Natural killer cell (primary cell): ENCODE measurements around the gene PPEF1. TPM values are rescaled to one million over a fixed set of nuclear protein-coding genes. Genes with fewer than 3 reads are reported as not detected.

Source experiments
- ATAC-seq, 3 donors: fragments of 150-1000 bp in 2 of 3; fragments of 200-7000 bp in 1 of 3; cut with Tn5 transposase; 1 replicate in 1 of 3; 2 replicates in 2 of 3; pipeline ENCODE4 v1.10.0; 2021; ENCODE audit warnings: mild to moderate bottlenecking in 2 of 3, moderate library complexity in 2 of 3
- DNase-seq, 2 donors: peaks; one replicate each; pipeline versions ENCODE4 v3.0.0 to v3.0.0-alpha.2; 2013 to 2021; ENCODE audit warnings: mixed read lengths in 1 of 2
- H3K27ac ChIP-seq: one replicate; pipeline ENCODE4 v1.5.1; 2013; ENCODE audit warnings: mild to moderate bottlenecking, low read length
- H3K27me3 ChIP-seq: one replicate; pipeline ENCODE4 v1.6.1; 2013; ENCODE audit warnings: low read length; ENCODE audit not compliant: control insufficient read depth, insufficient read depth
- H3K36me3 ChIP-seq: one replicate; pipeline ENCODE4 v1.6.1; 2013; ENCODE audit warnings: low read length; ENCODE audit not compliant: control insufficient read depth, insufficient read depth
- H3K4me1 ChIP-seq: one replicate; pipeline ENCODE4 v1.6.1; 2013; ENCODE audit warnings: low read length; ENCODE audit not compliant: control insufficient read depth, insufficient read depth
- H3K4me3 ChIP-seq: one replicate; pipeline ENCODE4 v1.5.1; 2013; ENCODE audit warnings: low read length
- H3K9me3 ChIP-seq: one replicate; pipeline ENCODE4 v1.6.1; 2013; ENCODE audit warnings: low read length; ENCODE audit not compliant: control insufficient read depth, insufficient read depth
- H3K27ac Mint-ChIP-seq, 2 donors: one replicate each; pipeline ENCODE4 v1.8.0; 2022; ENCODE audit warnings: mild to moderate bottlenecking in 2 of 2, mixed read lengths in 2 of 2, moderate library complexity in 1 of 2
- H3K27me3 Mint-ChIP-seq, 2 donors: one replicate each; pipeline ENCODE4 v1.8.0; 2022; ENCODE audit warnings: low read depth in 2 of 2, mixed read lengths in 2 of 2
- H3K36me3 Mint-ChIP-seq: one replicate; pipeline ENCODE4 v1.8.0; 2022; ENCODE audit warnings: mixed read lengths
- H3K4me1 Mint-ChIP-seq, 2 donors: one replicate each; pipeline ENCODE4 v1.8.0; 2022; ENCODE audit warnings: mixed read lengths in 2 of 2
- H3K4me3 Mint-ChIP-seq: one replicate; pipeline ENCODE4 v1.8.0; 2022; ENCODE audit warnings: mild to moderate bottlenecking, moderate library complexity, mixed read lengths
- H3K9me3 Mint-ChIP-seq, 2 donors: one replicate each; pipeline ENCODE4 v1.8.0; 2022; ENCODE audit warnings: mixed read lengths in 2 of 2
- WGBS: methylation state at CpG from one replicate; pipeline ENCODE4 v1.1.7; 2013; ENCODE audit warnings: missing lambda C conversion rate; ENCODE audit not compliant: insufficient coverage; 5-methylcytosine and 5-hydroxymethylcytosine counted together
- intact Hi-C: fragments of 100-400 bp; cut with micrococcal nuclease; formaldehyde crosslinking; loops from one replicate; pipeline ENCODE4 v1.14.2; 2022
- total RNA-seq, 4 donors: library from RNA; stranded (reverse); fragments of 120-200 nt in 1 of 4; gene quantifications; one replicate each; pipeline versions ENCODE4 v1.2.3 to v1.2.4, GENCODE V29; 2013 to 2022
- TF ChIP-seq, protein P1 (sequence below): fragments of 200-600 bp; IDR thresholded peaks from one replicate; pipeline ENCODE4 v1.8.0; 2022; ENCODE audit warnings: antibody characterized with exemption

Gene PPEF1
- total RNA-seq, 3 donors from 2014 or later (not counting 1 experiment from before 2014, with no cell fraction given) = 0.49 to 1.9 TPM; not detected in 1

DNA sequence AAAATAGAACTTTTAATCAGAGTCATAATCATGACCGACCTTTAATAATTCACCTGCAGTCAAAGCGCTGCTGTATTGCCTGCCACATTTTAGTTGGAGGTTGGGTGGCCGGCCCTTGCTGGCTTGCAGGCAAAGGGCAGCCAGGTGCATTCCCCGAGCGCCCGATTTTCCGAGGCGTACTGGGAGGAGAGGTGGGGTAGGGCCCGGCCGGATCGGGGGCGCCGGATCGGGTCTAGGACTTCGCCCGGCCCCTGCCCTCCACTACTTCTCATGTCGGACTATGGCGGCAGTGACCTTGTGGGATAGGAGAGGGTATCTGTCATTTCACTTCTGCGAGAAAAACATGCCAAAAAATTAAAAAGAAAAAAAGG lies 33.0 kb upstream of the PPEF1 start:
- Histone ChIP-seq H3K4me1 (peaks cover 20% of the 10 kb centered on the region), H3K36me3 (no peaks in the 10 kb centered on the region), H3K9me3 (no peaks in the 10 kb centered on the region), H3K27me3 (no peaks in the 10 kb centered on the region), H3K4me3 (peak overlapping the region; percentile 76), H3K27ac (peak overlapping the region; percentile 72)
- peaks cover 4 to 26% of the 10 kb centered on the region in 2 donors for H3K4me1 Mint-ChIP-seq
- H3K27me3 Mint-ChIP-seq = no peaks in the 10 kb centered on the region
- intact Hi-C loops = loop anchor here (10.0 kb wide), 2 partner anchors 250 to 670 kb away; partner anchors contain the start of genes CDKL5 and PDHA1
- H3K4me3 Mint-ChIP-seq = peak overlapping the region; percentile 91
- peak; percentile 24 to 34 (median 28) for ATAC-seq
- no peak for DNase-seq
- 3% methylated on average over 12 of the region's 19 CpGs for WGBS
- H3K36me3 Mint-ChIP-seq = no peaks in the 10 kb centered on the region
- TF ChIP-seq, protein P1, sequence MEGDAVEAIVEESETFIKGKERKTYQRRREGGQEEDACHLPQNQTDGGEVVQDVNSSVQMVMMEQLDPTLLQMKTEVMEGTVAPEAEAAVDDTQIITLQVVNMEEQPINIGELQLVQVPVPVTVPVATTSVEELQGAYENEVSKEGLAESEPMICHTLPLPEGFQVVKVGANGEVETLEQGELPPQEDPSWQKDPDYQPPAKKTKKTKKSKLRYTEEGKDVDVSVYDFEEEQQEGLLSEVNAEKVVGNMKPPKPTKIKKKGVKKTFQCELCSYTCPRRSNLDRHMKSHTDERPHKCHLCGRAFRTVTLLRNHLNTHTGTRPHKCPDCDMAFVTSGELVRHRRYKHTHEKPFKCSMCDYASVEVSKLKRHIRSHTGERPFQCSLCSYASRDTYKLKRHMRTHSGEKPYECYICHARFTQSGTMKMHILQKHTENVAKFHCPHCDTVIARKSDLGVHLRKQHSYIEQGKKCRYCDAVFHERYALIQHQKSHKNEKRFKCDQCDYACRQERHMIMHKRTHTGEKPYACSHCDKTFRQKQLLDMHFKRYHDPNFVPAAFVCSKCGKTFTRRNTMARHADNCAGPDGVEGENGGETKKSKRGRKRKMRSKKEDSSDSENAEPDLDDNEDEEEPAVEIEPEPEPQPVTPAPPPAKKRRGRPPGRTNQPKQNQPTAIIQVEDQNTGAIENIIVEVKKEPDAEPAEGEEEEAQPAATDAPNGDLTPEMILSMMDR = no peak
- H3K27ac Mint-ChIP-seq = peak overlapping the region; percentile 87 to 88
- H3K9me3 Mint-ChIP-seq = no peaks in the 10 kb centered on the region

DNA sequence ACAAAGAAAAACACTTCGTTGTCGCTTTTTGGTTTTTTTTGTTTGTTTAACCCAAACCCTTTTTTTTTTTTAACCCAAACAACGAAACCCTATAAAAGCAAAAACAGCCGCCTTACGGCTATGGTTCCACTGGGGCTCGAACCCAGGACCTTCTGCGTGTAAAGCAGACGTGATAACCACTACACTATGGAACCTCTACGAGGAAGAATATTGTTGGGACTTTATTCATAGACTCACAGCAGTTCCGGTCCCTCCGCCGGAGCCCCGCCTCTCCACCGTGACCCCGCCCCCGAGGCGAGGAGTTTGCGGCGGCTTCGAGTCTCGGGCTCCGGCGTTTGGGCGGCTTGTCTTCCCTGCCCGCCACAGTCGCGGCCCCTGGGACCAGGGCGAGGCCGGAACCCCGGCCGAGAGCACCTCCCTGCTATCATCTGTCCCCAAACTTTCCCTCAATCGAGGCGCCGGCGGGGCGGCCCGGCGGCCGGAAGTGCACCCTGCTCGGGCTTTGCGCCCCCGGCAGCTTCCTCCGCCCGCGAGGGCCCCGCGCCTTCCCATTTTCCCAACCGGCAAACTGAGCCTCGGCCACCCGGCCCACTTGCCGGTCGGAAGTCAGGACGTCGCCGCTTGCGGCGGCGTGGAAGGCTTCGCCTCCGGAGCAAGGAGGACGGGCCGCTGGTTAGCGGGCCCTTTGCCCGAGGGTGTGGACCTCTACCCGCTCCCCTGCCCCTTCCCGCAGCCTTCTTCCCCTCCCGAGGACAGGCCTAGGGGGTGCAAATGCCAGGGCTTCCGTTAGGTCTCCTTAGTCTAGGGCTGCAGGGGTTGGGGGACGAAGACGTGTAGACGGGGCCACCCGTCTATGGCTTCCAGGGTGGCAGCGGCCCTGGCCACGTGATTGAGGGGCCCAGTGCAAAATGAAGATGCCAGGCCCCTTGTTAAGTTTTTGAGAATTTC lies 32.4 kb upstream of the PPEF1 start:
- H3K4me3 Mint-ChIP-seq = peak overlapping the region; percentile 91
- Histone ChIP-seq H3K9me3 (no peaks in the 10 kb centered on the region), H3K27me3 (no peaks in the 10 kb centered on the region), H3K36me3 (no peaks in the 10 kb centered on the region), H3K4me1 (peaks cover 20% of the 10 kb centered on the region), H3K27ac (peak overlapping the region; percentile 72), H3K4me3 (peak overlapping the region; percentile 76)
- WGBS = under 1% methylated on average over 65 of the region's 74 CpGs
- DNase-seq (peak; percentile 77 to 90), ATAC-seq (peak; percentile 90 to 95 (median 94))
- H3K36me3 Mint-ChIP-seq = no peaks in the 10 kb centered on the region
- TF ChIP-seq, protein P1 = no peak
- H3K9me3 Mint-ChIP-seq = no peaks in the 10 kb centered on the region
- peaks cover 4 to 26% of the 10 kb centered on the region in 2 donors for H3K4me1 Mint-ChIP-seq
- H3K27ac Mint-ChIP-seq = peak overlapping the region; percentile 87 to 88
- no peaks in the 10 kb centered on the region for H3K27me3 Mint-ChIP-seq
- intact Hi-C loops = loop anchor here (5.0 to 10.0 kb wide), 3 partner anchors 212 to 670 kb away; partner anchors contain the start of genes CDKL5 and PDHA1

DNA sequence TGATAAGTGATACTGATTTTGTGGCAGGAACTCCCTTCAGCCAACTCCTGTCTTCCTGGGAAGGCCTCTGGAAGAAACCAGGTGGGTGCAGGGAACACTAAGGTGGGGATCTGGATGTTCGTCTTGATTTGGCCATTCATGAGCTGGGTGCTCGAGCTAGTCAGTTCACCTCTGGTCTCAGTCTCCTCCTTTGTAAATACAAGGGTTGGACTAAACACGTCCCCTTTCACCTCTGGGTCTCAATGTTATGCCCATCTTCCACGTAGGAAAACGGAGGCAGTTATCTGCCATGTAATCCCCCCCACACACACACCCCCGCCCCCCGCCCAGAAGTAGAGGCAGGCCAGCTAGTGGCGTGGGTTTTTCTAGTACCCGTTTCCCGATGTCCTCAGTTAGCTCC lies 31.4 kb upstream of the PPEF1 start:
- Histone ChIP-seq H3K4me3 (no peak overlapping the region), H3K27ac (no peak overlapping the region), H3K27me3 (no peaks in the 10 kb centered on the region), H3K36me3 (no peaks in the 10 kb centered on the region), H3K9me3 (no peaks in the 10 kb centered on the region), H3K4me1 (peaks cover 20% of the 10 kb centered on the region)
- Mint-ChIP-seq H3K36me3 (no peaks in the 10 kb centered on the region), H3K27me3 (no peaks in the 10 kb centered on the region), H3K9me3 (no peaks in the 10 kb centered on the region), H3K4me1 (peaks cover 4 to 26% of the 10 kb centered on the region in 2 donors), H3K4me3 (peak overlapping the region; percentile 45), H3K27ac (peak overlapping the region; percentile 87 to 88)
- 90% methylated on average over 8 of the region's 10 CpGs for WGBS
- intact Hi-C loops = loop anchor here (5.0 to 10.0 kb wide), 3 partner anchors 211 to 669 kb away; partner anchors contain the start of genes CDKL5 and PDHA1
- TF ChIP-seq, protein P1 = no peak
- peak in 1 of 2 donors; percentile 4 for DNase-seq
- ATAC-seq = no peak
